ENCODE data around the gene HPS1. TPM values are rescaled to one million over a fixed set of nuclear protein-coding genes. Genes with fewer than 3 reads are reported as not detected.

The HPS1 gene
- total RNA-seq, 2 experiments from 2014 or later, result 53.2 to 68.7 TPM

DNA sequence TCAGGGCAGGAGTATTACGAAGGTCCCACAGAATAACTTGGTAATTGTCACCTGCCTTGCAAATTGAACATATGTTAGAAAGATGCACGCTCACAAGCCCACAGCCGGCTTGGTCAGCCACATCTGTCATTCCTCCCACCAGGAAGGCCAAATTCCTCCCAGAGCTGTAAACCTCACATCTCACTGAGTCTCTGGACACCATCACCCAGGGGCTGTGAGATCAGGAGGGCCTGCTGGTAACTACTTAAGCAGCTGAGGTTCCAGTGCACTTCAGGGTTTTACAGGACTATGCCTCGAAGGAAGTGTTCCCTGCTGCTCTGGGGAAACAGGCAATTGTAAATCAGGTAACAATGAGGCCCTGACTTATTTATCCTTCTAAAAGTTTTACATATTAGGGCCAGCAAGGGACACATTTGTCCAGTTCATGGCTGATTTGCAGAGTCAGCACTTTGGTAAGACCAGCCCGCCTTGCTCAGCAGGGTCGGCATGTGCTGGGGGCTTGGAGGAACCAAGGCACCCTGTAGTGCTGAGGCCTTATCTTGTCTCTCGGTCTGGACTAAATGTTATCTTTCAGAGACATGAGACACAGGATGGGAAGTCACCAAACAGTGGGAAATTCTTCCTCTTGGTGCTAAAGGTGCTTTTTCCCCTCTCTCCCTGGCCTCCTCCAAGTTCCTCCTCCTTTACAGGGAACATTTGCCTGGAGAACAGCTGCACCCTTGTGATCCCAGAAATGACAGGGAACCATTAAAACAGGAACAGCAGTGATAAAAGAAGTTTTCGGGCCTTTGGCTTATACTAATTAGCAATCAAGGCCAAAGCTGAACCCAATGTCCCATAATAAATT is 66.0 kb downstream of the HPS1 start:
- no peak for DNase-seq (ENCODE audit: low spot score)
- TF ChIP-seq, protein P1, sequence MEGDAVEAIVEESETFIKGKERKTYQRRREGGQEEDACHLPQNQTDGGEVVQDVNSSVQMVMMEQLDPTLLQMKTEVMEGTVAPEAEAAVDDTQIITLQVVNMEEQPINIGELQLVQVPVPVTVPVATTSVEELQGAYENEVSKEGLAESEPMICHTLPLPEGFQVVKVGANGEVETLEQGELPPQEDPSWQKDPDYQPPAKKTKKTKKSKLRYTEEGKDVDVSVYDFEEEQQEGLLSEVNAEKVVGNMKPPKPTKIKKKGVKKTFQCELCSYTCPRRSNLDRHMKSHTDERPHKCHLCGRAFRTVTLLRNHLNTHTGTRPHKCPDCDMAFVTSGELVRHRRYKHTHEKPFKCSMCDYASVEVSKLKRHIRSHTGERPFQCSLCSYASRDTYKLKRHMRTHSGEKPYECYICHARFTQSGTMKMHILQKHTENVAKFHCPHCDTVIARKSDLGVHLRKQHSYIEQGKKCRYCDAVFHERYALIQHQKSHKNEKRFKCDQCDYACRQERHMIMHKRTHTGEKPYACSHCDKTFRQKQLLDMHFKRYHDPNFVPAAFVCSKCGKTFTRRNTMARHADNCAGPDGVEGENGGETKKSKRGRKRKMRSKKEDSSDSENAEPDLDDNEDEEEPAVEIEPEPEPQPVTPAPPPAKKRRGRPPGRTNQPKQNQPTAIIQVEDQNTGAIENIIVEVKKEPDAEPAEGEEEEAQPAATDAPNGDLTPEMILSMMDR (conservative IDR thresholded peaks at IDR 0.05; ENCODE audit: low read length), result no peak
- no peak for TF ChIP-seq EZH2phosphoT487 (IDR thresholded peaks at IDR 0.05; ENCODE audit: borderline replicate concordance, low read depth, low read length)
- Histone ChIP-seq H3K36me3 (ENCODE audit: insufficient read depth, low read length) (no peaks in the 10 kb centered on the region), H3K4me3 (ENCODE audit: low read depth, low read length, poor library complexity, severe bottlenecking) (no peak overlapping the region), H3K79me2 (ENCODE audit: insufficient read depth, low read depth, low read length) (no peaks in the 10 kb centered on the region), H3K4me2 (ENCODE audit: low read length) (no peak overlapping the region), H3K4me1 (ENCODE audit: insufficient read depth, low read length, poor library complexity, severe bottlenecking) (no peaks in the 10 kb centered on the region), H2AFZ (ENCODE audit: low read length) (no peak overlapping the region), H3K27ac (ENCODE audit: low read depth, low read length, poor library complexity, severe bottlenecking) (no peak overlapping the region), H3K9me2 (ENCODE audit: insufficient read depth, low read length) (no peaks in the 10 kb centered on the region), H4K20me1 (ENCODE audit: insufficient read depth, low read length) (no peaks in the 10 kb centered on the region), H3K9me3 (ENCODE audit: low read length) (no peaks in the 10 kb centered on the region)
- intact Hi-C loops (cut with micrococcal nuclease; ENCODE audit: unreplicated experiment), result no loop called here
- BruUV-seq (replicated peaks), result no TSS peak
- CTCF ChIA-PET (ENCODE audit: unreplicated experiment), result no interaction called here
- POLR2A ChIA-PET, result no interaction called here

DNA sequence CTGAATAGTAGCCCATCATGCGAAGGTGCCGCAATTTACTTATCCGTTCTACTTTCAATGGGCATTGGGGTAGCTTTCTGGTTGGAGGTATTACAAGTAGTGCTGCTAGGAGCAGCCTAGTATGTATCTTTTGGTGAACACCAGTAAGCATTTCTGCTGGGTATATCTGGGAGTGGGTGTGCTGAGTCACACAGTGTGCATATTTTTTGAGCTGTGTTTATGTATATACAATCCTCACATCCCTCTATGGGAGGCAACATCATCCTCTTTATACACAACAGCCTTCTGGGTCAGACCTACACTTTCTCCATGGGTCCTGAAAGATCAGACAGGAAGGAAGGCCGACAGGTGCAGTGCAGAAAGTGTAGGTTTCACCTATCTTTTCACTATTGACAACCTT is 68.0 kb downstream of the HPS1 start:
- ChIA-PET POLR2A (no interaction called here), CTCF (ENCODE audit: unreplicated experiment) (no interaction called here)
- H3K4me3 ChIP-seq (ENCODE audit: low read depth, low read length, poor library complexity, severe bottlenecking), result no peak overlapping the region
- BruUV-seq (replicated peaks), result no TSS peak
- H3K36me3 ChIP-seq (ENCODE audit: insufficient read depth, low read length), result no peaks in the 10 kb centered on the region
- H4K20me1 ChIP-seq (ENCODE audit: insufficient read depth, low read length), result no peaks in the 10 kb centered on the region
- H3K79me2 ChIP-seq (ENCODE audit: insufficient read depth, low read depth, low read length), result no peaks in the 10 kb centered on the region
- TF ChIP-seq, protein P1 (conservative IDR thresholded peaks at IDR 0.05; ENCODE audit: low read length), result no peak
- TF ChIP-seq EZH2phosphoT487 (IDR thresholded peaks at IDR 0.05; ENCODE audit: borderline replicate concordance, low read depth, low read length), result no peak
- H3K9me3 ChIP-seq (ENCODE audit: low read length), result no peaks in the 10 kb centered on the region
- no peak overlapping the region for H2AFZ ChIP-seq (ENCODE audit: low read length)
- no peak overlapping the region for H3K4me2 ChIP-seq (ENCODE audit: low read length)
- DNase-seq (ENCODE audit: low spot score), result no peak
- no peaks in the 10 kb centered on the region for H3K9me2 ChIP-seq (ENCODE audit: insufficient read depth, low read length)
- intact Hi-C loops (cut with micrococcal nuclease; ENCODE audit: unreplicated experiment), result no loop called here
- H3K27ac ChIP-seq (ENCODE audit: low read depth, low read length, poor library complexity, severe bottlenecking), result no peak overlapping the region
- H3K4me1 ChIP-seq (ENCODE audit: insufficient read depth, low read length, poor library complexity, severe bottlenecking), result no peaks in the 10 kb centered on the region

DNA sequence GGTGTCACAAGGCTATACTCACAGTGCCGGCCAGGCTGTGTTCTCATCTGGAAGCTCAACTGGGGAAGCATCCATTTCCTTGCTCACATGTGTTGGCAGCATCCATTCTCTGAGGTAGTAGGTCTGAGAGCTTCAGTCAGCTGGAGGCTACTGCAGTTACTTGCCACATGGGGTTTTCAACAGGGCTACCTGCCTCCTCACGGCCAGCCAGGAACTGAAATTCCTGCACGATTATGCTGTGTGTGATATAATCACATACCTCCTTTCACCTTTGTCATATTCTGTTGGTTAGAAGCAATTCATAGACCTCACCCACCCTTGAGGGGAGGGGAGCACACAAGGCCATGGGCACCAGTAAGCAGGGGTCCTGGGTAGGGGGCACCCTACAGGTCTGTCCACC is 69.2 kb downstream of the HPS1 start:
- no peak for TF ChIP-seq EZH2phosphoT487 (IDR thresholded peaks at IDR 0.05; ENCODE audit: borderline replicate concordance, low read depth, low read length)
- TF ChIP-seq, protein P1 (conservative IDR thresholded peaks at IDR 0.05; ENCODE audit: low read length), result no peak
- no peaks in the 10 kb centered on the region for H3K36me3 ChIP-seq (ENCODE audit: insufficient read depth, low read length)
- no peaks in the 10 kb centered on the region for H3K4me1 ChIP-seq (ENCODE audit: insufficient read depth, low read length, poor library complexity, severe bottlenecking)
- H3K9me3 ChIP-seq (ENCODE audit: low read length), result no peaks in the 10 kb centered on the region
- H3K9me2 ChIP-seq (ENCODE audit: insufficient read depth, low read length), result no peaks in the 10 kb centered on the region
- intact Hi-C loops (cut with micrococcal nuclease; ENCODE audit: unreplicated experiment), result no loop called here
- H3K4me3 ChIP-seq (ENCODE audit: low read depth, low read length, poor library complexity, severe bottlenecking), result no peak overlapping the region
- no peaks in the 10 kb centered on the region for H4K20me1 ChIP-seq (ENCODE audit: insufficient read depth, low read length)
- no peak overlapping the region for H3K27ac ChIP-seq (ENCODE audit: low read depth, low read length, poor library complexity, severe bottlenecking)
- no peak for DNase-seq (ENCODE audit: low spot score)
- H2AFZ ChIP-seq (ENCODE audit: low read length), result no peak overlapping the region
- ChIA-PET CTCF (ENCODE audit: unreplicated experiment) (no interaction called here), POLR2A (no interaction called here)
- no TSS peak for BruUV-seq (replicated peaks)
- no peak overlapping the region for H3K4me2 ChIP-seq (ENCODE audit: low read length)
- no peaks in the 10 kb centered on the region for H3K79me2 ChIP-seq (ENCODE audit: insufficient read depth, low read depth, low read length)

All from OCI-LY7 (cell line).